Measurements from ENCODE around the gene MACO1.
"Not testable (repeated sequence)": the region's sequence is repeated elsewhere in the genome, so short reads cannot be mapped to it uniquely, and the experiment has no call there.

MACO1 gene

GRCh38 chr1:25442178-25442577 lies 11.5 kb downstream of the MACO1 start:
- H3K4me3 ChIP-seq = no peak overlapping the region
- no peak for TF ChIP-seq Cebpa-rat (IDR thresholded peaks at IDR 0.05)
- peaks cover 38% of the 10 kb centered on the region for H3K36me3 ChIP-seq
- no peaks in the 10 kb centered on the region for H3K9me3 ChIP-seq
- no peaks in the 10 kb centered on the region for H3K27me3 ChIP-seq
- H3K27ac ChIP-seq = no peak overlapping the region
- no peak overlapping the region for H3K9ac ChIP-seq
- peaks cover 31% of the 10 kb centered on the region for H3K4me1 ChIP-seq
- H3K4me2 ChIP-seq = no peak overlapping the region
- peaks cover 100% of the 10 kb centered on the region for H4K20me1 ChIP-seq

GRCh38 chr1:25443030-25443699 lies 12.5 kb downstream of the MACO1 start:
- Histone ChIP-seq H3K4me1 (peaks cover 39% of the 10 kb centered on the region), H3K27ac (no peak overlapping the region), H3K9me3 (no peaks in the 10 kb centered on the region), H3K9ac (no peak overlapping the region), H3K4me2 (no peak overlapping the region), H3K4me3 (no peak overlapping the region), H4K20me1 (peaks cover 100% of the 10 kb centered on the region), H3K27me3 (no peaks in the 10 kb centered on the region), H3K36me3 (peaks cover 40% of the 10 kb centered on the region)
- TF ChIP-seq Cebpa-rat (IDR thresholded peaks at IDR 0.05) = no peak

DNA sequence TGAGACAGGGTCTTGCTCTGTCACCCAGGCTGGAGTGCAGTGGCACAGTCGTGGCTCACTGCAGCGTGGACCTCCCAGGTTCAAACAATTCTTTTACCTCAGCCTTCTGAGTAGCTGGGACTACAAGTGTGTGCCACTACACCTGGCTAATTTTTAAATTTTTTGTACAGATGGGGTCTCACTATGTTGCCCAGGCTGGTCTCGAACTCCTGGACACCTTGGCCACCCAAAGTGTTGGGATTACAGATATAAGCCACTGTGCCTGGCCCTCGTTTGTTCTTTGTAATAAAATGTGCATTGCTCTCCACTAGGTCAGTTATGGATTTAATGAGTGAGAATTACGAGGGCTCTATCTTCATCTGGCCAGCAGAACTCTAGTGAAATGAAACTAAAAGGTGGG lies 13.9 kb downstream of the MACO1 start:
- not testable (repeated sequence) for H3K27ac ChIP-seq, H3K9ac ChIP-seq, H3K27me3 ChIP-seq, H3K4me3 ChIP-seq, H3K9me3 ChIP-seq, H3K4me2 ChIP-seq
- Histone ChIP-seq H4K20me1 (peaks cover 88% of the 10 kb centered on the region), H3K4me1 (peaks cover 39% of the 10 kb centered on the region), H3K36me3 (peaks cover 43% of the 10 kb centered on the region)

DNA sequence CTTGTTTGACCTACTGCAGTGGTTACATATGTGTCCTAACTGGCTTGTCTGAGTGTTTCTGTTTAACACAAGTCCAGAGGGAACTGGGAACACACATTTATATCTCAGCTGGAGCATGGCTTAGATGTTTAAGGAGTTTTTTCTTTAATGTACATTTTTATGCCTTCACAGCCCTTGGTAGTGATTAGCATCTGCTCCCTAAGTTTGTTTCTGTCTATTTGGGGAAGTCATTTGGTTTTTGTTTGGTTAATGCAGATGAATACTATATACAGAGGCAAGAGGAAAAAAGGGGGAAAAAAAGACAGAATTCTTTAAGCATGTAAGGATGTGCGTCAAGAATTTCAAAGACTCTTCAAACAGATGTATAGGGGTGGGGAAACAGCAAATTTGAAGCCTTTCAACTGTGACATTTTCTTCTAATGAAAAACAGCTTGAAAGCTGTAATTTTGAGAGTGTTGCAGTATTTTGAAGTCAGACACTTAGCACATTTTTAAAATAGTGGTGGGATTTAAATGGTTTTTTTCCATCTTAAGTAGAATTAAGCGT lies 15.4 kb downstream of the MACO1 start:
- Histone ChIP-seq H3K4me3 (no peak overlapping the region), H3K4me2 (peak overlapping the region; percentile 52), H3K27ac (peak overlapping the region; percentile 19; the same call in 1 of the 2 replicates), H3K27me3 (no peaks in the 10 kb centered on the region), H3K9me3 (no peaks in the 10 kb centered on the region), H3K36me3 (peaks cover 48% of the 10 kb centered on the region), H3K4me1 (peaks cover 51% of the 10 kb centered on the region), H4K20me1 (peaks cover 86% of the 10 kb centered on the region), H3K9ac (no peak overlapping the region)
- no peak for TF ChIP-seq Cebpa-rat (IDR thresholded peaks at IDR 0.05)

DNA sequence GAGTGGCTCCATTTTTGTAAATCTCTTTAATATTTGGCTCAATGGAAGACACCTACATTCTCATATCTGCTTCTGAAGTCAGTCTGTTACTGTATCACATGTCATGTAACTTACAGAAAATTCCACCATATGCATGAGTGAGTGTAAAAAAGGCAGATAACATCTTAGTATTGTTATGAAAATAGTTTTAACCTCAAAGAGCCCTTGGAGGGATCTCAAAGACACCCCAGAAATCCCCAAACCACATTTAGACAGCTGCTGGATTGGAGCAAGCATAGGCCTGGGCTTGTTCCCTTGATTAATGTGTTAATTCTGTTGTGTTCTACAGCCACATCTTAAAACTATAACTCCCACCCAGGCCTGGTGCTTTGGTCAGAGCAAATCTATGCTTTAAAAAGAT lies 16.9 kb downstream of the MACO1 start:
- H3K9me3 ChIP-seq = no peaks in the 10 kb centered on the region
- no peak overlapping the region for H3K4me3 ChIP-seq
- H3K27me3 ChIP-seq = no peaks in the 10 kb centered on the region
- H3K4me1 ChIP-seq = peaks cover 63% of the 10 kb centered on the region
- 0 out of 2 replicates have a peak overlapping the region, but pooled peaks have one; percentile 1 for H3K27ac ChIP-seq
- H4K20me1 ChIP-seq = peaks cover 78% of the 10 kb centered on the region
- H3K36me3 ChIP-seq = peaks cover 47% of the 10 kb centered on the region
- no peak overlapping the region for H3K4me2 ChIP-seq
- no peak overlapping the region for H3K9ac ChIP-seq
- no peak for TF ChIP-seq Cebpa-rat (IDR thresholded peaks at IDR 0.05)

- H3K9me3 ChIP-seq = no peaks in the 10 kb centered on the region
- peaks cover 45% of the 10 kb centered on the region for H4K20me1 ChIP-seq
- no peak overlapping the region for H3K27ac ChIP-seq
- H3K4me1 ChIP-seq = peaks cover 45% of the 10 kb centered on the region
- no peaks in the 10 kb centered on the region for H3K27me3 ChIP-seq
- H3K9ac ChIP-seq = no peak overlapping the region
- TF ChIP-seq Cebpa-rat (IDR thresholded peaks at IDR 0.05) = no peak
- no peak overlapping the region for H3K4me2 ChIP-seq
- no peak overlapping the region for H3K4me3 ChIP-seq
- H3K36me3 ChIP-seq = peaks cover 61% of the 10 kb centered on the region
Observed at GRCh38 chr1:25450891-25451290, 20.2 kb downstream of the MACO1 start.

DNA sequence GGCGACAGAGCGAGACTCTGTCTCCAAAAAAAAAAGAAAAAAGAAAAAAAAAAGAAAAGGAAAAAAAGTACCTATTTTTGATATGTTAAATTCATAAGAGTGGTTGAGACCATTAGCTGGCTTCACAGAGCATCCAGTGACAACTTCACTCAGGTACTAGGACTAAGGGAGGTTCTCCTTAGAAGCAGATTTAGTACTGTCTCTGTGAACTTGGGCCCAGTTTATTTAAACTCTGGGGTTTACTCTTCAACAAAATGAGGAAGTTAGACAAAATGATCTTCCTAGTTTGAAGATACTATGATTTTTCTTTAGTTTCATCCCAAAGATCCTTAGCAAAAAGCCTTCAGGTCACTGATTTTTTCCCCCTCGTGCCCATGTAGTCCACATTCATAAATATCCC lies 21.2 kb downstream of the MACO1 start:
- H3K27ac ChIP-seq = no peak overlapping the region
- H3K4me3 ChIP-seq = no peak overlapping the region
- no peaks in the 10 kb centered on the region for H3K9me3 ChIP-seq
- H3K4me2 ChIP-seq = peak overlapping the region; percentile 35; the same call in 1 of the 2 replicates
- peaks cover 35% of the 10 kb centered on the region for H4K20me1 ChIP-seq
- TF ChIP-seq Cebpa-rat (IDR thresholded peaks at IDR 0.05) = no peak
- peaks cover 34% of the 10 kb centered on the region for H3K4me1 ChIP-seq
- H3K27me3 ChIP-seq = no peaks in the 10 kb centered on the region
- peaks cover 65% of the 10 kb centered on the region for H3K36me3 ChIP-seq
- no peak overlapping the region for H3K9ac ChIP-seq

- H3K9ac ChIP-seq = no peak overlapping the region
- H3K27me3 ChIP-seq = no peaks in the 10 kb centered on the region
- no peak overlapping the region for H3K4me3 ChIP-seq
- H3K36me3 ChIP-seq = peaks cover 68% of the 10 kb centered on the region
- H4K20me1 ChIP-seq = peaks cover 26% of the 10 kb centered on the region
- H3K27ac ChIP-seq = no peak overlapping the region
- 0 out of 2 replicates have a peak, but pooled peaks cover 4% of the 10 kb centered on the region for H3K9me3 ChIP-seq
- peaks cover 7% of the 10 kb centered on the region for H3K4me1 ChIP-seq
- H3K4me2 ChIP-seq = no peak overlapping the region
- no peak for TF ChIP-seq Cebpa-rat (IDR thresholded peaks at IDR 0.05)
Observed at GRCh38 chr1:25456502-25456901, 25.8 kb downstream of the MACO1 start.

DNA sequence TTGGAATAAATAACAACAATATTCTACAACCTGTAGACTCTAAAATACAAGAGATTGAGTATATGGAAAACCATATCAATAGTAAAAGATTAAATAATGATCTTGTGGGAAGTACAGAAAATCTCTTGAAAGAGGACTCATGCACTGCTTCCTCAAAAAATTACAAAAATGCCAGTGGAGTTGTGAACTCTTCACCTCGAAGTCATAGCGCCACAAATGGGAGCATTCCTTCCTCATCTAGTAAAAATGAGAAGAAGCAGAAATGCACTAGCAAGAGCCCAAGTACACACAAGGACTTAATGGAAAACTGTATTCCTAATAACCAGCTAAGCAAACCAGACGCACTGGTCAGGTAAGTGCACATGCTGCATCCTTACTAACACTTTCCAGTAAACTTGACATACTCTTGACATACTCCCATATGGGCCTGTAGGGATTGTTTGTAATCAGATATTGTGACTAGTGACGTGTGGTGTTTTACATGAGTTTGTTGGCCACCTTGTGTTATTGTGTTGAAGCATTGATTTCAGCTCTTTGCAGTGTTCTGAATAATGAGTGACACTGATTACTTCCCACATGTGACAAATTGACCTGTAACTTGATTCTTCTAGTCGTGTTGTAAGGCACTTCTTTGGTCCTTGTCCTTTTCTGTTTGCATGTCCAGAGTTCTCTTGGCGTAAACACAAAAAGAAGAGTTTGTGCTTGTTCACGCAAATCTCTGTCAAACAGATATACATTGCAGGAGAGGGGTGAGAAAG lies 28.0 kb downstream of the MACO1 start:
- Histone ChIP-seq H4K20me1 (peaks cover 43% of the 10 kb centered on the region), H3K4me3 (no peak overlapping the region), H3K36me3 (peaks cover 82% of the 10 kb centered on the region), H3K9me3 (0 out of 2 replicates have a peak, but pooled peaks cover 4% of the 10 kb centered on the region), H3K4me2 (no peak overlapping the region), H3K27me3 (no peaks in the 10 kb centered on the region), H3K27ac (no peak overlapping the region), H3K9ac (no peak overlapping the region), H3K4me1 (no peaks in the 10 kb centered on the region)
- TF ChIP-seq Cebpa-rat (IDR thresholded peaks at IDR 0.05) = no peak

- H3K4me1 ChIP-seq = no peaks in the 10 kb centered on the region
- H3K9me3 ChIP-seq = 0 out of 2 replicates have a peak, but pooled peaks cover 10% of the 10 kb centered on the region
- TF ChIP-seq Cebpa-rat (IDR thresholded peaks at IDR 0.05) = no peak
- H3K4me3 ChIP-seq = no peak overlapping the region
- H3K9ac ChIP-seq = no peak overlapping the region
- no peak overlapping the region for H3K4me2 ChIP-seq
- H3K27me3 ChIP-seq = no peaks in the 10 kb centered on the region
- peaks cover 48% of the 10 kb centered on the region for H4K20me1 ChIP-seq
- peaks cover 84% of the 10 kb centered on the region for H3K36me3 ChIP-seq
- H3K27ac ChIP-seq = no peak overlapping the region
Observed at GRCh38 chr1:25460020-25460419, 29.3 kb downstream of the MACO1 start.

GRCh38 chr1:25460816-25461215 lies 30.1 kb downstream of the MACO1 start:
- H3K4me2 ChIP-seq, H3K4me3 ChIP-seq, H3K9ac ChIP-seq, H3K27me3 ChIP-seq, H3K4me1 ChIP-seq, H3K27ac ChIP-seq: not testable (repeated sequence)
- H3K36me3 ChIP-seq = peaks cover 86% of the 10 kb centered on the region
- peaks cover 56% of the 10 kb centered on the region for H4K20me1 ChIP-seq
- 0 out of 2 replicates have a peak, but pooled peaks cover 10% of the 10 kb centered on the region for H3K9me3 ChIP-seq

Measured in BLaER1 (cell line).